ENCODE measurements around the gene CENPP.
"Not testable (repeated sequence)": the region's sequence is repeated elsewhere in the genome, so short reads cannot be mapped to it uniquely, and the experiment has no call there.

The CENPP gene

DNA sequence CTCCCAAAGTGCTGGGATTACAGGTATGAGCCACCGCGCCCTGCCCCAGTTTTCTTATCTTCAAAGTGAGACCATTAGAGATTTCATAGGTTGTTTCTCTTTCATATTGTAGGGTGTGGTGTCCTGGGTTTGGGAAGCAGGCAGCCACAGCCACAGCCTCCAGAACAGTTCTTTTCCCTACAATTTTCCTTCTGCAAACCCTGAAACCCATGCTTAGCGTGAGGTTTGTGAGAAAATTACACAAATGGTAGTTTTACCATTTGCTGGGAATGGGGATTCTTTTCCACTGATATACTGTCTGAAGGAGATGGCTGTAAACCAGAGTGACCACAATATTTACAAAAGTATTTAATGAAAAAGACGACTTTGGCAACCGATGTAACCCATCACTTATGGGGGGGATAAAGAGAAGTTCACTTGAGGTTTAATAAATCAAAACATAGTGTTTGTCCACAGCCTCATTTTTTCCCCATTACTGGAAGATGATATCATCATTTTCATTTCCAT, 236.8 kb downstream of the CENPP start:
- TF ChIP-seq, protein P1, sequence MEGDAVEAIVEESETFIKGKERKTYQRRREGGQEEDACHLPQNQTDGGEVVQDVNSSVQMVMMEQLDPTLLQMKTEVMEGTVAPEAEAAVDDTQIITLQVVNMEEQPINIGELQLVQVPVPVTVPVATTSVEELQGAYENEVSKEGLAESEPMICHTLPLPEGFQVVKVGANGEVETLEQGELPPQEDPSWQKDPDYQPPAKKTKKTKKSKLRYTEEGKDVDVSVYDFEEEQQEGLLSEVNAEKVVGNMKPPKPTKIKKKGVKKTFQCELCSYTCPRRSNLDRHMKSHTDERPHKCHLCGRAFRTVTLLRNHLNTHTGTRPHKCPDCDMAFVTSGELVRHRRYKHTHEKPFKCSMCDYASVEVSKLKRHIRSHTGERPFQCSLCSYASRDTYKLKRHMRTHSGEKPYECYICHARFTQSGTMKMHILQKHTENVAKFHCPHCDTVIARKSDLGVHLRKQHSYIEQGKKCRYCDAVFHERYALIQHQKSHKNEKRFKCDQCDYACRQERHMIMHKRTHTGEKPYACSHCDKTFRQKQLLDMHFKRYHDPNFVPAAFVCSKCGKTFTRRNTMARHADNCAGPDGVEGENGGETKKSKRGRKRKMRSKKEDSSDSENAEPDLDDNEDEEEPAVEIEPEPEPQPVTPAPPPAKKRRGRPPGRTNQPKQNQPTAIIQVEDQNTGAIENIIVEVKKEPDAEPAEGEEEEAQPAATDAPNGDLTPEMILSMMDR (IDR thresholded peaks at IDR 0.05; ENCODE audit: borderline replicate concordance, control extremely low read depth, extremely low read depth, insufficient read depth, missing control alignments) = no peak
- no peak for DNase-seq (ENCODE audit: low spot score)
- in situ Hi-C loops (cut with MboI; ENCODE audit: low sequenced_read_pairs, unreplicated experiment) = no loop called here

- no peak for DNase-seq (ENCODE audit: low spot score)
- TF ChIP-seq, protein P1 (IDR thresholded peaks at IDR 0.05; ENCODE audit: borderline replicate concordance, control extremely low read depth, extremely low read depth, insufficient read depth, missing control alignments) = no peak
- in situ Hi-C loops (cut with MboI; ENCODE audit: low sequenced_read_pairs, unreplicated experiment) = no loop called here
Observed at GRCh38 chr9:92563116-92564100, 237.7 kb downstream of the CENPP start.

- TF ChIP-seq, protein P1 (IDR thresholded peaks at IDR 0.05; ENCODE audit: borderline replicate concordance, control extremely low read depth, extremely low read depth, insufficient read depth, missing control alignments) = no peak
- no peak for DNase-seq (ENCODE audit: low spot score)
- in situ Hi-C loops (cut with MboI; ENCODE audit: low sequenced_read_pairs, unreplicated experiment) = no loop called here
Observed at GRCh38 chr9:92564504-92564903, 238.8 kb downstream of the CENPP start.

DNA sequence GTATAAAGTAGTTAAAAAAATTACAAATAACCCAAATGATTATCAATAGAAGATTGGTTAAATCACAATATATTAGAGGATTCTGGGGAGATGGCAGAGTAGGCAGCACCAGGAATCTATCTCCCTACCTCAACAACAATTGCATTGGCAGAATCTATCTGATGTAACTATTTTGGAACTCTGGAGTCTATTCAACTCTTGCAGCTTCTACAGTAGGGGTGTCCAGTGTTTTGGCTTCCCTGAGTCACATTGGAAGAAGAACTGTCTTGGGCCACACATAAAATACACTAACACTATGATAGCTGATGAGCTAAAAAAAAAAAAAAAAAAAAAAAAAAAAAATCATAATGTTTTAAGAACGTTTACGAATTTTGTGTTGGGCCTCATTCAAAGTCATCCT, 239.2 kb downstream of the CENPP start:
- in situ Hi-C loops (cut with MboI; ENCODE audit: low sequenced_read_pairs, unreplicated experiment) = no loop called here

DNA sequence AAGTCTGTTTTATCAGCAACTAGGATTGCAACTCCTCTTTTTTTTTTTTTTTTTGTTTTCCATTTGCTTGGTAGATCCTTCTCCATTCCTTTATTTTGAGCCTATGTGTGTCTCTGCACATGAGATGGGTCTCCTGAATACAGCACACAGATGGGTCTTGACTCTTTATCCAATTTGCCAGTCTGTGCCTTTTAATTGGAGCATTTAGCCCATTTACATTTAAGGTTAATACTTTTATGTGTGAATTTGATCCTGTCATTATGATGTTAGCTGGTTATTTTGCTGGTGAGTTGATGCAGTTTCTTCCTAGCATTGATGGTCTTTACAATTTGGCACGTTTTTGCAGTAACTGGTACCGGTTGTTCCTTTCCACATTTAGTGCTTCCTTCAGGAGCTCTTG, 246.1 kb downstream of the CENPP start:
- DNase-seq (ENCODE audit: low spot score); in situ Hi-C loops (cut with MboI; ENCODE audit: low sequenced_read_pairs, unreplicated experiment): not testable (repeated sequence)

More for the DNA sequence above, 239.2 kb downstream of the CENPP start:
- DNase-seq (ENCODE audit: low spot score) = no peak
- TF ChIP-seq, protein P1 (IDR thresholded peaks at IDR 0.05; ENCODE audit: borderline replicate concordance, control extremely low read depth, extremely low read depth, insufficient read depth, missing control alignments) = no peak

DNA sequence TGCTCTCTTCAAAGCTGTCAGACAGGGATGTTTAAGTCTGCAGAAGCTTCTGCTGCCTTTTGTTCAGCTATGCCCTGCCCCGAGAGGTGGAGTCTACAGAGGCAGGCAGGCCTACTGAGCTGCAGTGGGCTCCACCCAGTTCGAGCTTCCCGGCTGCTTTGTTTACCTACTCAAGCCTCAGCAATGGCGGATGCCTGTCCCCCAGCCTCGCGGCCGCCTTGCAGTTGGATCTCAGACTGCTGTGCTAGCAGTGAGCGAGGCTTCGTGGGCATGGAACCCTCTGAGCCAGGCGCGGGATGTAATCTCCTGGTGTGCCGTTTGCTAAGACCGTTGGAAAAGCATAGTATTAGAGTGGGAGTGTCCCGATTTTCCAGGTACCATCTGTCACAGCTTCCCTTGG, 247.9 kb downstream of the CENPP start:
- in situ Hi-C loops (cut with MboI; ENCODE audit: low sequenced_read_pairs, unreplicated experiment); DNase-seq (ENCODE audit: low spot score): not testable (repeated sequence)

GRCh38 chr9:92576175-92576574, 250.4 kb downstream of the CENPP start:
- no peak for DNase-seq (ENCODE audit: low spot score)
- TF ChIP-seq, protein P1 (IDR thresholded peaks at IDR 0.05; ENCODE audit: borderline replicate concordance, control extremely low read depth, extremely low read depth, insufficient read depth, missing control alignments) = no peak
- in situ Hi-C loops (cut with MboI; ENCODE audit: low sequenced_read_pairs, unreplicated experiment) = no loop called here

All from GM13976 (cell line).